Nephron (organoid): ENCODE data around the gene NTM.

Experiments used
- H3K27ac Mint-ChIP-seq, 3 experiments: 2 replicates each; pipeline ENCODE4 v1.8.0; 2020; ENCODE audit warnings: mixed read lengths in 3 of 3, mild to moderate bottlenecking in 2 of 3, moderate library complexity in 1 of 3
- H3K27me3 Mint-ChIP-seq: 2 replicates; pipeline ENCODE4 v1.8.0; 2021; ENCODE audit warnings: low read depth, mild to moderate bottlenecking, moderate library complexity, mixed read lengths
- H3K36me3 Mint-ChIP-seq: 2 replicates; pipeline ENCODE4 v1.8.0; 2020; ENCODE audit warnings: low read depth, mixed read lengths
- H3K4me1 Mint-ChIP-seq: 2 replicates; pipeline ENCODE4 v1.8.0; 2020; ENCODE audit warnings: mixed read lengths
- H3K4me3 Mint-ChIP-seq, 3 experiments: 2 replicates each; pipeline ENCODE4 v1.8.0; 2020; ENCODE audit warnings: mild to moderate bottlenecking in 3 of 3, mixed read lengths in 3 of 3, moderate library complexity in 2 of 3
- H3K9me3 Mint-ChIP-seq: 2 replicates; pipeline ENCODE4 v1.8.0; 2020; ENCODE audit warnings: mixed read lengths
- CTCF ChIP-seq, 3 experiments: fragments of 200-600 bp; sonication (generic); IDR thresholded peaks; one replicate each; pipeline ENCODE4 v1.5.0; 2021; ENCODE audit warnings: antibody characterized with exemption in 3 of 3; ENCODE audit not compliant: unreplicated experiment in 3 of 3

NTM gene

GRCh38 chr11:131993246-131993645, 622.8 kb downstream of the NTM start:
- H3K27me3 Mint-ChIP-seq = no peaks in the 10 kb centered on the region
- H3K36me3 Mint-ChIP-seq = peaks cover 10% of the 10 kb centered on the region
- peaks cover 13% of the 10 kb centered on the region for H3K9me3 Mint-ChIP-seq
- H3K4me3 Mint-ChIP-seq = no peak overlapping the region
- TF ChIP-seq CTCF (IDR thresholded peaks at IDR 0.05; ENCODE audit: unreplicated experiment in 3 of 3) = no peak
- no peaks in the 10 kb centered on the region for H3K4me1 Mint-ChIP-seq
- H3K27ac Mint-ChIP-seq = no peak overlapping the region

GRCh38 chr11:131998020-131998419, 627.6 kb downstream of the NTM start:
- Mint-ChIP-seq H3K27me3 (no peaks in the 10 kb centered on the region), H3K4me1 (no peaks in the 10 kb centered on the region), H3K36me3 (peaks cover 10% of the 10 kb centered on the region), H3K4me3 (no peak overlapping the region), H3K9me3 (peaks cover 13% of the 10 kb centered on the region), H3K27ac (peak overlapping the region in 1 of 3 experiments; percentile 44)
- no peak for TF ChIP-seq CTCF (IDR thresholded peaks at IDR 0.05; ENCODE audit: unreplicated experiment in 3 of 3)

GRCh38 chr11:131999084-131999483, 628.7 kb downstream of the NTM start:
- Mint-ChIP-seq H3K27ac (no peak overlapping the region), H3K4me1 (no peaks in the 10 kb centered on the region), H3K27me3 (no peaks in the 10 kb centered on the region)

GRCh38 chr11:131999955-132000354, 629.5 kb downstream of the NTM start:
- TF ChIP-seq CTCF (IDR thresholded peaks at IDR 0.05; ENCODE audit: unreplicated experiment in 3 of 3) = no peak
- H3K9me3 Mint-ChIP-seq = peaks cover 13% of the 10 kb centered on the region
- H3K36me3 Mint-ChIP-seq = peaks cover 10% of the 10 kb centered on the region
- H3K4me3 Mint-ChIP-seq = no peak overlapping the region
- H3K4me1 Mint-ChIP-seq = no peaks in the 10 kb centered on the region
- no peak overlapping the region for H3K27ac Mint-ChIP-seq
- peaks cover 4% of the 10 kb centered on the region for H3K27me3 Mint-ChIP-seq

More at GRCh38 chr11:131999084-131999483, 628.7 kb downstream of the NTM start:
- peaks cover 13% of the 10 kb centered on the region for H3K9me3 Mint-ChIP-seq
- TF ChIP-seq CTCF (IDR thresholded peaks at IDR 0.05; ENCODE audit: unreplicated experiment in 3 of 3) = no peak
- peaks cover 10% of the 10 kb centered on the region for H3K36me3 Mint-ChIP-seq
- no peak overlapping the region for H3K4me3 Mint-ChIP-seq

- no peak for TF ChIP-seq CTCF (IDR thresholded peaks at IDR 0.05; ENCODE audit: unreplicated experiment in 3 of 3)
- H3K4me1 Mint-ChIP-seq = no peaks in the 10 kb centered on the region
- no peaks in the 10 kb centered on the region for H3K36me3 Mint-ChIP-seq
- no peaks in the 10 kb centered on the region for H3K9me3 Mint-ChIP-seq
- no peak overlapping the region for H3K4me3 Mint-ChIP-seq
- H3K27me3 Mint-ChIP-seq = peaks cover 38% of the 10 kb centered on the region
- no peak overlapping the region for H3K27ac Mint-ChIP-seq
Measured at GRCh38 chr11:132005887-132006286, 635.5 kb downstream of the NTM start.

- H3K36me3 Mint-ChIP-seq = no peaks in the 10 kb centered on the region
- H3K27ac Mint-ChIP-seq = no peak overlapping the region
- TF ChIP-seq CTCF (IDR thresholded peaks at IDR 0.05; ENCODE audit: unreplicated experiment in 3 of 3) = no peak
- H3K27me3 Mint-ChIP-seq = peaks cover 38% of the 10 kb centered on the region
- H3K9me3 Mint-ChIP-seq = no peaks in the 10 kb centered on the region
- H3K4me1 Mint-ChIP-seq = no peaks in the 10 kb centered on the region
- no peak overlapping the region for H3K4me3 Mint-ChIP-seq
Measured at GRCh38 chr11:132006884-132007580, 636.6 kb downstream of the NTM start.
